ENCODE data around the gene NRDC. TPM values are rescaled to one million over a fixed set of nuclear protein-coding genes. Genes with fewer than 3 reads are reported as not detected.

The NRDC gene
- total and polyA plus RNA-seq, 4 donors, result 47.7 to 115 (median 96.1) TPM

DNA sequence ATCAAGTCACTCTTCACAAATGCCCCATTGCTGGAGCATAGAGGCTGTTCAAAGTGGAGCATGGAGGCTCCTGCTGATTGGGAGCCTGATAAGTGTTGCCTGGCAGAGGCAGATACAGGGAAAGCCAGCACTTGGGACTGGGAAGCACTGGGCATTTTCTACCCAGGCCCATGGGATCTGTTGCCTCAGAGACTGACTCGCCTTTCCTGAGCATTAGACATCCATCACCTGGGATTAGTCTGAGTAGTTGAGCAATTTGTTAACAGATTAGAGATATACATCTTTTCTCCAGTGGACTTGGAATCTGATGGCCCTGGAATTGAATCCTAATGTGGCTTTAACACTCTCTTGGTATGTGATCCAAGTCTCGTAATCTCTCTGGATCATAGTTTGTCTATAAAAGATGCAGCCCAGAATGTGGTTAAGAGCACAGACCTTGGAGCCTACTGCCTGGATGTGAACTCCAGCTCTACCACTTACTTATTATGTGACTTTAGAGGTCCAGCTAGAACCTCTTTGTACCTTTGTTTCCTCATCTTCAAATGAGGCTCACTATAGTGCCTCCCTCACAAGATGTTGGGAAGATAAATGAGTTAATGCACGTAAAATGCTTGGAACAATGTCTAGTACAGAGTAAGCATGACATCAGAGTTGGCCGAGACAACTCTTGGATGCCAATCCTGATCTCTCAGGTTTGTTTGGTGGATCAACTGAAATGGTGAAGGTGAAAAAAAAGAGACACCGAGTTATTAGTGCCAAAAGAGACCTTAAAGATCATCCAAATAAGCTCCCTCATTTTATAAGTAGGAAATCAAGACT is 38.3 kb upstream of the NRDC start:
- no peak for ATAC-seq (ENCODE audit: low FRiP score)
- H3K27me3 ChIP-seq (ENCODE audit: control insufficient read depth in 1 of 2, insufficient read depth in 2 of 2, low read length in 1 of 2), result no peaks in the 10 kb centered on the region
- H3K4me3 ChIP-seq (ENCODE audit: low read length in 2 of 2), result no peak overlapping the region
- H3K4me1 ChIP-seq (ENCODE audit: control insufficient read depth in 1 of 2, insufficient read depth in 2 of 2, low read length in 2 of 2), result no peaks in the 10 kb centered on the region
- no peaks in the 10 kb centered on the region for H3K36me3 ChIP-seq (ENCODE audit: control insufficient read depth in 1 of 2, insufficient read depth in 2 of 2, low read length in 1 of 2)
- DNase-seq, result no peak
- intact Hi-C loops (cut with DNase I), result no loop called here
- H3K27ac ChIP-seq (ENCODE audit: low read depth in 1 of 2, low read length in 2 of 2), result no peak overlapping the region
- no peaks in the 10 kb centered on the region for H3K9me3 ChIP-seq (ENCODE audit: control insufficient read depth, low read length)
- 64 to 68% methylated on average over 5 of the region's 5 CpGs for WGBS, 2 donors

GRCh38 chr1:51915951-51916350 is 37.4 kb upstream of the NRDC start:
- Histone ChIP-seq H3K36me3 (ENCODE audit: control insufficient read depth in 1 of 2, insufficient read depth in 2 of 2, low read length in 1 of 2) (no peaks in the 10 kb centered on the region), H3K4me1 (ENCODE audit: control insufficient read depth in 1 of 2, insufficient read depth in 2 of 2, low read length in 2 of 2) (no peaks in the 10 kb centered on the region), H3K4me3 (ENCODE audit: low read length in 2 of 2) (no peak overlapping the region), H3K9me3 (ENCODE audit: control insufficient read depth, low read length) (no peaks in the 10 kb centered on the region), H3K27me3 (ENCODE audit: control insufficient read depth in 1 of 2, insufficient read depth in 2 of 2, low read length in 1 of 2) (no peaks in the 10 kb centered on the region), H3K27ac (ENCODE audit: low read depth in 1 of 2, low read length in 2 of 2) (no peak overlapping the region)
- intact Hi-C loops (cut with DNase I), result no loop called here
- no peak for ATAC-seq (ENCODE audit: low FRiP score)
- WGBS, 2 donors, result 70 to 75% methylated on average over 3 of the region's 3 CpGs
- no peak for DNase-seq

- 87 to 92% methylated on average over 7 of the region's 7 CpGs for WGBS, 2 donors
- no peak for ATAC-seq (ENCODE audit: low FRiP score)
- intact Hi-C loops (cut with DNase I), result no loop called here
Observed at GRCh38 chr1:51912881-51913280, 34.4 kb upstream of the NRDC start.

GRCh38 chr1:51910221-51911000 is 31.9 kb upstream of the NRDC start:
- no peak overlapping the region for H3K27ac ChIP-seq (ENCODE audit: low read depth in 1 of 2, low read length in 2 of 2)
- H3K36me3 ChIP-seq (ENCODE audit: control insufficient read depth in 1 of 2, insufficient read depth in 2 of 2, low read length in 1 of 2), result no peaks in the 10 kb centered on the region
- no peaks in the 10 kb centered on the region for H3K4me1 ChIP-seq (ENCODE audit: control insufficient read depth in 1 of 2, insufficient read depth in 2 of 2, low read length in 2 of 2)
- H3K27me3 ChIP-seq (ENCODE audit: control insufficient read depth in 1 of 2, insufficient read depth in 2 of 2, low read length in 1 of 2), result peaks cover 0 to 2% of the 10 kb centered on the region in 2 donors
- H3K4me3 ChIP-seq (ENCODE audit: low read length in 2 of 2), result no peak overlapping the region
- ATAC-seq (ENCODE audit: low FRiP score) (no peak), DNase-seq (no peak)
- H3K9me3 ChIP-seq (ENCODE audit: control insufficient read depth, low read length), result no peaks in the 10 kb centered on the region
- 62 to 71% methylated on average over 4 of the region's 4 CpGs for WGBS, 2 donors
- intact Hi-C loops (cut with DNase I), result no loop called here

More at GRCh38 chr1:51912881-51913280, 34.4 kb upstream of the NRDC start:
- peaks cover 0 to 2% of the 10 kb centered on the region in 2 donors for H3K27me3 ChIP-seq (ENCODE audit: control insufficient read depth in 1 of 2, insufficient read depth in 2 of 2, low read length in 1 of 2)
- no peaks in the 10 kb centered on the region for H3K9me3 ChIP-seq (ENCODE audit: control insufficient read depth, low read length)
- no peak for DNase-seq
- no peak overlapping the region for H3K27ac ChIP-seq (ENCODE audit: low read depth in 1 of 2, low read length in 2 of 2)
- H3K4me1 ChIP-seq (ENCODE audit: control insufficient read depth in 1 of 2, insufficient read depth in 2 of 2, low read length in 2 of 2), result no peaks in the 10 kb centered on the region
- H3K4me3 ChIP-seq (ENCODE audit: low read length in 2 of 2), result no peak overlapping the region
- H3K36me3 ChIP-seq (ENCODE audit: control insufficient read depth in 1 of 2, insufficient read depth in 2 of 2, low read length in 1 of 2), result no peaks in the 10 kb centered on the region

DNA sequence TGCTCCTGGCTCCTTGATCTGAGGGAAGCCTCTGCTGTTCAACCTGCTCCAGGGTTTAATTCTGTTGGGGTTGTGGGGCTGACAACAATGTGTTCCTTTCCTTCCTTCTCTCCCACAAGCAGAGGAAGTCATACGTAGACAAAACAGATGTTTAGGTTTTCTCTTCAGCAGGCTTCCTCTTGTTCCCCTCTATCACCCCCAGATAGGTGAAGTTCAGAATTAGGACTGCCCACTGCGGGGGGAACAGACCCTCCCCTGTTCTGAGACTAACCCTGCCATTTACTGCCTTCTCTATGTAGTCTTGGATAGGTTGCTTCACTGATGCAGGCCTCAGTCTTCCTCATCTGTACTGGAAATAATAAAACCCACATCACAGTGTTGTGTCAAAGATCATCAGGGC is 30.0 kb upstream of the NRDC start:
- WGBS, 2 donors, result 79% methylated on average over 2 of the region's 2 CpGs
- peaks cover 0 to 2% of the 10 kb centered on the region in 2 donors for H3K27me3 ChIP-seq (ENCODE audit: control insufficient read depth in 1 of 2, insufficient read depth in 2 of 2, low read length in 1 of 2)
- no peaks in the 10 kb centered on the region for H3K36me3 ChIP-seq (ENCODE audit: control insufficient read depth in 1 of 2, insufficient read depth in 2 of 2, low read length in 1 of 2)
- no peak for ATAC-seq (ENCODE audit: low FRiP score)
- no peaks in the 10 kb centered on the region for H3K9me3 ChIP-seq (ENCODE audit: control insufficient read depth, low read length)
- no peaks in the 10 kb centered on the region for H3K4me1 ChIP-seq (ENCODE audit: control insufficient read depth in 1 of 2, insufficient read depth in 2 of 2, low read length in 2 of 2)
- no peak overlapping the region for H3K4me3 ChIP-seq (ENCODE audit: low read length in 2 of 2)
- no peak for DNase-seq
- no peak overlapping the region for H3K27ac ChIP-seq (ENCODE audit: low read depth in 1 of 2, low read length in 2 of 2)
- intact Hi-C loops (cut with DNase I), result no loop called here

DNA sequence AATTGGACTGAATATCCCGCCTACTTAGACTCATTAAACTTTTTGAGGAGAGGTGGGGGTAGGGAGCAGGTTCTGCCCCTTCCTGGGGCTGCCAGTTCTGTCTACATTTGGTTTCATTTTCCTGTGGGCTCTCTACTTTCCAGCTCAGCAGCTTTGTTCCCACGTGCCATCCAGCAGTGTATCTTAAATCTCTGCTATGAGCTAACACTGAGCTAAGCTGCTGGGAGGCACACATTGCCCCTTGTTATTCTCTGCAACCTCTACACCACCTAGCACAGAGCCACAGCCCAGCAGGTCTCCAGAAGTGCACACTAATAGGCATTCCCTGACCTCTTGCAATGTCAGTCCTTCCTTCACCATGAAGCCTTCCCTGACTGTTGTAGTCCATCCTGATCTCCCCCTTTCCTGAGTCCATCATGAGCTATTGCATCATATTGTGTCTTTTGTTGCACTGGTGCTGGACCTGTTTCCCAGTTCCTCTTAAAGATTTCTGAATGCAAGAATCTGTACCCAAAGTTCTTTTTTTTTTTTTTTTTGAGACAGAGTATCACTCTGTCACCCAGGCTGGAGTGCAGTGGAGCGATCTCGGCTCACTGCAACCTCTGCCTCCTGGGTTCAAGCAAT is 28.7 kb upstream of the NRDC start:
- no peak overlapping the region for H3K4me3 ChIP-seq (ENCODE audit: low read length in 2 of 2)
- peaks cover 0 to 2% of the 10 kb centered on the region in 2 donors for H3K27me3 ChIP-seq (ENCODE audit: control insufficient read depth in 1 of 2, insufficient read depth in 2 of 2, low read length in 1 of 2)
- H3K4me1 ChIP-seq (ENCODE audit: control insufficient read depth in 1 of 2, insufficient read depth in 2 of 2, low read length in 2 of 2), result no peaks in the 10 kb centered on the region
- ATAC-seq (ENCODE audit: low FRiP score), result no peak
- H3K27ac ChIP-seq (ENCODE audit: low read depth in 1 of 2, low read length in 2 of 2), result no peak overlapping the region
- H3K9me3 ChIP-seq (ENCODE audit: control insufficient read depth, low read length), result no peaks in the 10 kb centered on the region
- no peak for DNase-seq
- no peaks in the 10 kb centered on the region for H3K36me3 ChIP-seq (ENCODE audit: control insufficient read depth in 1 of 2, insufficient read depth in 2 of 2, low read length in 1 of 2)
- 71 to 73% methylated on average over 4 of the region's 4 CpGs for WGBS, 2 donors
- intact Hi-C loops (cut with DNase I), result no loop called here

DNA sequence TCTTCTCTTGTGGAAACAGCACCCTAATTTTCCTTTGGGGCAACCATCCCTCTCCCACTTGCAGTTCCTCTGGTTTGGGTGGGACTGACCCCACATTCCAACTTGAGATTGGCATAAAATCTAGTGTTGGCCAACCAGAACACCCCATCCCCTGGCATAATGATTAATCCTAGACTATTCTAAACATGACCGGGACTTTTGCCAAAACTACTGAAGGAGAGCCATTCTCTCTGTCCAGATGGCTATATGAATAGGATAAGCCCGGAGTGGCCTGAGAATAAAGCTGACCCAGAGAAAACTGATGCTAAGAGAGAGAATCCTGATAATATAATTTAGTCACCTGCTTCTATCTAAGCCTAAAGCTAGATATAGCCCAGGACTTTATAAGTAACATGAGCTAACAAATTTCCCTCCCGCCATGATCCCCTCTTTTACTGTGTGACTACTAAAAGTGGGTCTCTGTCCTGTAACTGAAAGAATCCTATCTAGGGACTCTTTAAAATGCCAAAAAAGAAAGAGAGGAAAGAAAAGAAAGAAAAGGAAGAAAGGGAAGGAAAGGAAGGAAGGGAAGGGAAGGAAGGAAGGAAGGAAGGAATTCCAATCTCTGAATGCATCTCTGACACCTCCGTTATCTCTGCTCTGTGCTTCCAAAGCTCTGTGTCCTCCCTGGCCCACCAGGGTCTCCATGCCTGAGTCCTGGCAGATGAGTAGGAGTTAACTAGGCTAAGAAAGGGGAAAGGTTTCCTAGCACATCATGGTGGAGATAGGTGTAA is 28.0 kb upstream of the NRDC start:
- WGBS, 2 donors, result 43 to 46% methylated on average over 4 of the region's 4 CpGs
- Histone ChIP-seq H3K27me3 (ENCODE audit: control insufficient read depth in 1 of 2, insufficient read depth in 2 of 2, low read length in 1 of 2) (peaks cover 0 to 2% of the 10 kb centered on the region in 2 donors), H3K9me3 (ENCODE audit: control insufficient read depth, low read length) (no peaks in the 10 kb centered on the region), H3K4me1 (ENCODE audit: control insufficient read depth in 1 of 2, insufficient read depth in 2 of 2, low read length in 2 of 2) (no peaks in the 10 kb centered on the region), H3K27ac (ENCODE audit: low read depth in 1 of 2, low read length in 2 of 2) (no peak overlapping the region), H3K4me3 (ENCODE audit: low read length in 2 of 2) (no peak overlapping the region), H3K36me3 (ENCODE audit: control insufficient read depth in 1 of 2, insufficient read depth in 2 of 2, low read length in 1 of 2) (no peaks in the 10 kb centered on the region)
- DNase-seq, result no peak
- no peak for ATAC-seq (ENCODE audit: low FRiP score)
- intact Hi-C loops (cut with DNase I), result no loop called here

GRCh38 chr1:51902456-51902855 is 23.9 kb upstream of the NRDC start:
- Histone ChIP-seq H3K36me3 (ENCODE audit: control insufficient read depth in 1 of 2, insufficient read depth in 2 of 2, low read length in 1 of 2) (no peaks in the 10 kb centered on the region), H3K27me3 (ENCODE audit: control insufficient read depth in 1 of 2, insufficient read depth in 2 of 2, low read length in 1 of 2) (no peaks in the 10 kb centered on the region), H3K27ac (ENCODE audit: low read depth in 1 of 2, low read length in 2 of 2) (no peak overlapping the region), H3K4me3 (ENCODE audit: low read length in 2 of 2) (no peak overlapping the region), H3K4me1 (ENCODE audit: control insufficient read depth in 1 of 2, insufficient read depth in 2 of 2, low read length in 2 of 2) (no peaks in the 10 kb centered on the region), H3K9me3 (ENCODE audit: control insufficient read depth, low read length) (no peaks in the 10 kb centered on the region)
- intact Hi-C loops (cut with DNase I), result no loop called here
- WGBS, 2 donors, result 78 to 81% methylated on average over 5 of the region's 5 CpGs
- no peak for DNase-seq
- ATAC-seq (ENCODE audit: low FRiP score), result no peak
